GM21367 (cell line): ENCODE measurements around the gene CAMSAP1.

Source experiments
- ATAC-seq: cut with Tn5 transposase; IDR thresholded peaks from one replicate; pipeline ENCODE4 v1.9.1; 2021; ENCODE audit not compliant: unreplicated experiment

CAMSAP1 gene

DNA sequence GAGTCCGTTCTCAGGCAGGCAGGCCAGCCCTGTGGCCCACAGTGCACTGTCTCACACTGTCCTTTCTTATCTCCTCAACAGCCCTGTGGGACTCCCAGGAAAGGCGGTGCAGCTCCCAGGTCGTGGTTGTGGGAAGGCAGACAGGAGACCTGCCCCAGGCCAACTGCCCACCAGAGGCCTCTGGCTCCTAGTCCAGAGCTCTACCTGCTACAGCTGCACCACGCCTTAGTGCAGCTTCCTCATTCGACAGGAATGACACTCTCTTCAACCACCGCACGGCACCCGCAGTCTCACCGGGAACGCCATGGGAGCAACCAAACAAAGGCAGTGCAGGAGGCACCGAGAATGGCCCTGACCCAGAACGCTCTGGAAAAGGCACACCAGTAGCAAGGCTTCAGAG lies 25.3 kb downstream of the CAMSAP1 start:
- ATAC-seq: no peak

DNA sequence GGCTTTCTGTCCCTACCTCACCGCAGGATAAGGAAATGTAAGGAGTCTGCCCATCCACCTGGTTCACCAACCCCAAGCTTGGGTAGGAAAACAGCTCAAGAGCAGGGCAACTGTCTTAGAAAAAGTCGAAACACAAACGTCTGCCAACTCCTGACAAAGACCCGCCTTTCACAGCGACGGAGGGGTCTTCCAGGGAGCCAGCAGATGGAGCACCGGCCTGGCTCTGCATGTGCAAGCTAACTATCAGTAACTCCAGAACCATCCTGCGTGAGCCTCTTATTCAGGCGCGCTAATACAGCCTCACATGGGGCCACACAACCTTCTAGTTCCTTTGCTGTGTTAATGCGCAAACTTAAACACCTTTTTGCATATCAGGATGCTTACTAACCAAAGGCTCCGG lies 26.9 kb downstream of the CAMSAP1 start:
- ATAC-seq: no peak

DNA sequence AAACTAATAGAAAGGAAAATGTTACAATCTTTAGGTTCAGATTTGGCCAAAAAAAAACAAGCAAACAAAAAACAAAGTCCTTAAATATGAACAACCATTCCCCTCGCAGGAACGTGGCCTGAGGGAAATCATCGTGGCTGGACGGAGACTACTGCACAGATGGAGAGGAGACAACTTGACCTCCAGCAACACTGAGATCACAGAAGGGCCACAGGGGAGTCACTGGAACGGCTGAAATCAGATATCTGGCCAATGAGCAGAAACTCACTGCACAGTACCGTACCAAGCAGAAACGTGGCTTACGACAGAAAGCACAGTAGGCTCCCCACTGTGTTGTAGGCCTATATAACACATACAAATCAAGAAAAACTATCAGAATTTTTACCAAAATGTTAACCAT lies 27.7 kb downstream of the CAMSAP1 start:
- no peak for ATAC-seq

DNA sequence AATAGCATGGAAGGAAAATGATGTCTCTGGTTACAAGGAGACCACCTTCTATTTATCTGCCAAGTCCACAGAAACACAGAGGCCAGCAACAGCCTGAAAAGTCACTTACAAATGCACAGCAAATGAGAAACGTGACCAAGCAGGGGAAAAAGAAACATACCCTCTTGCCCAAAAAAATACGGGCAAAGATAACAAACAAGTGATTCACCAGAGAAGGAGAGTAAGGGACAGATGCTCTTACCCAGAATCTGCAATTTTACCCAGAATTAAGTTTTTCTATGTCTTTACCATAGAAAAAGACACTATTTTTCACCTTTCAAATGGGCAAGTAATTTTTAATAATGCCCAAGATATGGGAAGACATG lies 28.1 kb downstream of the CAMSAP1 start:
- no peak for ATAC-seq

DNA sequence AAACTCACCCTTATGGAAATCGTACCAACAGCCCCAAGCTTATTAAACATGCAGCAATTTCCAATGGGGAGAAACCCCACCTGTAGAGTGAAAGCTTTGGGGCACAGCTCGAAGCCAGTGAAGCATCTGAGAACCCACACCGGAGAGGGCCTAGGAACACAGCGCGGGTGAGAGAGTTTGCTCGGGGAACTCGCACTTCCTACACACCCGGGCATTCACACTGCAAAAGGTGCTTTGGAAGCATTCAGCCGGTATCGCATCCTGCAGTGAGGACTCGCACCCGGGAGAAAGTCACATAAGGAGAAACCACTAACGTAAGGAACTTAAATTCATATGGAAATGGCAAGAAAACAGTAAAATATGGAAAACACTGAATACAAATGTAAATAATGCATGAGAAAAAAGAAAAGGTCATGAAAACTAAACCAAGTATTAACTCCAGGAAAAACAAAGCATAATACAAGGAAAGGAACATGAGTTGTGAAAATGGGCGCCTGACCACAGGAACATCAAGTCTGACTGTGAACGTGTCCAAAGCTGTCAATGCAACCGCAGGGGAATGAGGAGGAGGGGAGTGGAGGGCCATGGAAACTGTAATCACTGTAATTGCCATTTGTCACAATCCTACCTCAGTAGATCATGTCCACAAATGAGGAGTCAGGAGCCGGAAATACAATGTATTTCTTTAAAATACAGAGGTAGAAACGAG lies 28.7 kb downstream of the CAMSAP1 start:
- ATAC-seq: no peak

DNA sequence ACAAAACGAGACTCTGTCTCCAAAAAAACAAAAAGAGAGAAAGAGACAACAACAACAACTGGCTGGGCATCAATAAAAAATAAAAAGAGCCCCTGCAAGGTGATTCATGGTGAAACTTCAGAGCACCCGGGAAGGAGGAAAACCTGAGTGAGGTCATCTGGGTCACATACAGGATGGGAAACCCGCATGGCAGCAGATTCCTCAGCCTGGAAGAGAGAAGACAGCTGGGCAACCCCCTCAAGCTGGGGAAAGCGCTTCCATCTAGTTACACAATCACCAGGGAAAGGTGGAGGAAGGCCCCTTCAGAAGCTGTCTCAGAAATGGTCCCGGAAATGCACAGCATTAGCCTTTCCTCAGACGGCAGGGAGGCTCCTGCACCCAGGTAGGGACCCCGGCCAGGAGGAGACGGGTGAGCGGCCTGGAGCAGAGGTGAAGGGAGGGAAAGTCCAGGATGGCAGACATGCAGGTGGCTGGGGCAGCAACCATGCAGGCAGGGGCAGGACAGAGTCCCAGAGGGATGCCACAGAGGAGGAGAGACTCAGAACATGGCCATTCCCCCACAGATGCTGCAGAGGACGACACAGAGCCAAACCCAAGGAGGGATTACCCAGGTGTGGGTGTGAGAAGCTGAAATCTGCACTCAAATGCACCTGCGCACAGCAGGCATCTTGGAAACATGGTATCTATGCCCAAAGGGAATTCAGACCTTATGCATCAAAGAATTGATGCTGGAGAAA lies 29.4 kb downstream of the CAMSAP1 start:
- ATAC-seq: no peak

DNA sequence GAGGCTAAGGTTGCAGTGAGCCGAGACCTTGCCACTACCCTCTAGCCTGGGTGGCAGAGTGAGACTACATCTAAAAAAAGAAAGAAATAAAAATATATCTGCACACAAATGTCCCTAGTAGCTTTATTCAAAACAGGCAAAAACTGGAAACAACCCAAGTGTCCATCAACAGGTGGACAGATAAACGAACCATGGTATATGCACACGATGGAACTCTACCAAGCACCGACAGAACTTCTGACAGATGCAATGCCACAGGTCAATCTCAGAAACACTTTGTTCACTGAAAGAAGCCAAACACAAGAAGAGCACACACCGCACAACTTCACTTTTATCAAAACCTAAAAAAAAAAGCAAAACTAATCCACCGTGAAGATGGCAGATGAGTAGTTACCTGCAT lies 30.4 kb downstream of the CAMSAP1 start:
- ATAC-seq: no peak

DNA sequence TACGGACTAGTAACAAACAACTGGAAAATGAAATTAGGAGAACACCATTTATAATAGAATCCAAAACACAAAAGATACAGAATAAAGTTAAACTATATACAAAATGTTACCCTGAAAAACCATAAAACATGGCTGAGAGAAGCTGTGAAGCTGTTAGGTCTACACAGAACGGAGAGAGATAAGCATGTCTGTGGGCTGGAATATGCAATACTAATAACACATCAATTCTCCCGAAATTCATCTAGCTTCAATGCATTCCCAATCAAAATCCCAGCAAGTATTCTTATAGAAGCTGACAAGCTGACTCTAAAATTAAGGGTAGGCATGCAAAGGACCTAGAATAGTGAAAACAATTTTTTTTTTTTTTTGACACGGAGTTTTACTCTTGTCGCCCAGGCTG lies 32.5 kb downstream of the CAMSAP1 start:
- no peak for ATAC-seq

DNA sequence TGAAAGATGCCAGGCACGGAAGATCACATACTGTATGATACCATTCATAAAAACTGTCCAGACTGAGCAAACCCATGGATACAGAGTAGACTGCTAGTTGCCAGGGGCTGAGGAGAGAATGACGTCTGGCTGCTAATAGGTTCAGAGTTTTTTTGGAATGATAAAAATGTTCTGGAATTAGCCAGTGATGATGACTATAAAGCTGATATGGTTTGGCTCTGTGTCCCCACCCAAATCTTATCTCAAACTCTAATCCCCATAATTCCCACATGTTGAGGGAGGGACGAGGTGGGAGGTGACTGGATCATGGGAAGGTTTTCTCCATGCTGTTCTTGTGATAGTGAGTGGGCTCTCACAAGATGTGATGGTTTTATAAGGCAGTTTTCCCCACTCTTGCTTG lies 37.4 kb downstream of the CAMSAP1 start:
- no peak for ATAC-seq

DNA sequence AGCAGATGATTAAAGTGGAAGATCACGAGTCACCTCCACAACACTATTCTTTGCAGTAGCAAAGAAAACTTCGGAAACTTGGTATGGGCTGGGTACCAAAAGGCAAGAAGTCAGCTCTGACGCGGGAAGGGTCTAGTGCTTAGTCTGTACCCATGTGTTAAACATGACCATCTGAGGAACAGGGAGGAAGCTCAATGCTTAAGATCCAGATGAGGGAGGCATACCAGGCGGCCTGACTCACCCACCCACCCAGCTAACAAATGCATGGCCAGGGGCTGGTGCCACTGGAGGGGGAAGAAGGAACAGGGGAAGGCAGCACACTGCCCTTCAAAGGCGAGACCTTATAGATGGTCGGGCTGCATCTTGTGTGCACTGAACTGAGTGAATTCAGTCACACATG lies 41.8 kb downstream of the CAMSAP1 start:
- no peak for ATAC-seq

DNA sequence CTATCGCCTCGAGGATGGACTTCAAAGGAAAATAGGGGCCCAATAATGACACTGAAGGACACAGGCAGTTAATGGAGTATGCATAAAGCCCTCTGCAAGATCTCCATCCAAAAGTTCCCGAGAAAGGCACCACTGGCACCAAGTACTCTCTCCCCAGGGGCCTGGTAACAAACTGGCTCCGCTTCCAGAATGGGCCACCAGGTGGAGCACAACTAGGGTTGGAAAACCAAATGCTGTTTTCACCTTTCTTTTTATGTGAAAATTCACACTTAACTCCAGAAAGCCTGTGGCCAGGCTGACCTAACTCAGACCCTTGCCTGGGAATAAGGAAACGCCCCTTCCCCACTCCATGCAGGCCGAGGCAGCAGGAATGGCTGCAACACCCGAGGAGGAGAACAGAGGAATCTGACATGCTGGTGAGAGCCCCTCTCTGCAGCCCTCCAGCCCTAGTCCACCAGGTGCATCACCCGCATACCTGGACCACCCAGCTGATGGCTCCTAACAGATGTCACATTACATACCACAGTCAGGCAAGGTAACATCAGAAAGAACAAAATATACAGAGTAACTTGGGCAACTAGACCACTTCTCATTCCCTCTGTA lies 42.8 kb downstream of the CAMSAP1 start:
- ATAC-seq: no peak

DNA sequence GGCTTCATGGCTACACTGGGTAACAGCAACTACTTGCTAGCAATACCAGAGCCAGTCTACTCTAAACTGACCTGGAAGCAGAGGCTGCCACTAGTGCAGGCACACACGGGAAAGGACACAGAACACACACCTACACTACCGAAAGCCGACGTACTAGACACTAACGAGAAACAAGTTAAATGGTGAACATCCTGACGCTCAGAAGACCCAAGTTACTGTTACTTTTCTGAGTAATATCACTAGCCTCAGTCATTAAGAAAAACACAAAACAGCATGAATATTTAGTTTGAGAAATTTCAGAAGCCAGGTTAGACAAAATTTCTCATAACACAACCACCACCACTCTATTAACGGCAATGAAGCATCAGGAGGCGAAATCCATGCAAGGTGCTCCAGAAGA lies 44.5 kb downstream of the CAMSAP1 start:
- no peak for ATAC-seq

DNA sequence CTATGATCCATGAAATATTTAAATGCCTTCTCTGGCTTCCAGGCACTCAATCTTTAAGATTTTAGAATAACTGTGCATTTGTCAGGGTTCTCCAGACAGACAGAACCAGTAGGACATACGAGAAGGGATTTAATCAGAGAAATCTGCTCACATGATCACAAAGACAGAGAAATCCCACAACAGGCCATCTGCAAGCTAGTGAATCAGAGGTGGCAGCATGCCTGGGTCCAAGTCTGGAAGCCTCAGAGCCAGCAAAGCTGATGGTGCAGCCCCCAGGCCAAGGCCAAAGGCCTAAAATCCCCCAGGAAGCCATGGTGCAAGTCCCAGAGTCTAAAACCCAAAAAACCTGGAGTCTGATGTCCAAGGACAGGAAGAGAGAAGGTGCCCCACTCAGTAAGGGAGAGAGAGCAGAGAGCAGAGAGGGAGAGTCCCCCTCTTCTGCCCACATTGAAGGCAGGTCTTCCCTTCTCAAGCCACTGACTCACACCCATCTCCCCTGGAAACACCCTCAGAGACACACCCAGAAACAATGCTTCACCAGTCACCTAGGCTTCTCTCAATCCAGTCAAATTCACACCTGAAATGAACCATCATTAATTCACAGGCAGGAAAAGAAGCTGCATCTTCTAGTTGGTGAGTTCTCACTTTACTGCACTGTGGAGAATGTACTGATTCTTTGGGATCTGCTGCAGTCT lies 48.7 kb downstream of the CAMSAP1 start:
- ATAC-seq: no peak

DNA sequence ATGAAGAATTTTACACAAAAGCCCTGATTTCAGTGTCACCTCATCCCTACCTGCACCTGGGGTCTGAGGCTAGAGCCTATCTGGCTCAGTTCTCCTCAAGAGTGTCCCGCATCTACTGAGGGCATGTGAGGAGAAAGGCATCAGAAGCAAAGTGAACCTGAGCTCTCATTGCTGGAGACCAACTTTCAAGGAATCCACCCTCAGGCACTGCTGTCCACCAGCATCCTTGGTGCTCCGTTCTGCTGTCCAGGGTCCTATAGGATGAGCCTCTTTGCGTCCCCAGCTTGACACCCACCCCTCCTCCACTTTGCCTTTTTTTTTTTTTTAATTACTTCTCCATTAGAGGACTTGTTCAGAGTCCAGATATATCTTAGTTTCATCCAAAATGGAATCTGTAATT lies 49.5 kb downstream of the CAMSAP1 start:
- no peak for ATAC-seq

DNA sequence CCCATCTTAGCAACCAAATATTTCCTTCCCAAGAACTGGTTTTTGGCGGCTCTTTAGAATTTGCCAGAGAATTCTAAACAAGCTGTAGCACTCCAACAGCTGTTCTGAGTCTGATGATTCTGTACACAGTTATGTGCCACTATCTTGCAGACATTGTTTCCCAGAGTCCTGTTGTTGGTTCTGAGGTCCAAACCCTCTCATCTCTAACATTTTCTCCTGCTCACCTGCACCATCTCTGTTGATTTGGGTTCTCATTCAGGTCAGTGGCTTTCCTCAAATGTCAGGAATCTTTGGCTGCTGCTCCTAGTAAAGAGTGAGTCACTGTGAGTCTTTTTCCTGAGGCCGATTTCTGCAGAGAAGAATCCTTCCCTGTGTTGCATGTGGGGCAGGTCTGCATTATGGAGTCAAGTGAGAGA lies 50.0 kb downstream of the CAMSAP1 start:
- no peak for ATAC-seq

DNA sequence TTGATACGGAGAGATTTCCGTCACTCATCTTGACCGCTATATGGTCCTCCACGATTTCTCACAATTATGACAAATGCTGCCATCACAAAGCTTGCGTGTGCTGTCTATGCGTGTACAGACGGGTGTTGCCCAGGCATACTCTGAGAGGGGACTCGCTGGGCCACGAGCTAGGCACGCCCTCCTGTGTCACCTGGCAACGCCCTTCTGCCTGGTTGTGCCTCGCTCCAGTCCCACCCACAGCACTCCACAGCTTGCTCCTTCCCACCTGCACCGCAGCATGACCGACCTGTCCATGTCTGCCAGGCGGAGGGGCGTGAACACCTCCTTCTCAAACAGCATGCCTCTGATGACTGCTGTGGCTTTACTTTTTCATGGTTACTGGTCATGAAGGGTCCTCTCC lies 55.6 kb downstream of the CAMSAP1 start:
- no peak for ATAC-seq

DNA sequence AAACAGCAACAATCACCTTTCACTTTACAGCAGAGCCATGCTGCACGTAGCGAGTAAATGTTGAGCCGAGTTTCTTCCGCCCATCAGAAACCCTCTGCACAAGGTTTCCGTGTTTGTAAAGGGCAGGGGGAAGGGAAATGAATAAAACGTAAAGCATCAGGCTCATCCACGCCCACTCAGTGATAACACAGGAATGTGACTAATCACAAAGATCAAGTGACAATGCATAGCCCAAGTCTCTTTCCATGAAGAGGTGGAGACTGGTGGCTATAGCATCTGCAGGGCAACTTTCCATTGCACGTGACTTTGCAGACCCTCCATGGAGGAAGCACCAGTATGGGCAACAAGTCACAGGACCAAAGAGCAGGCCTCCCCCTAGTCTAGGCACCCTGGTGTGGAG lies 56.6 kb downstream of the CAMSAP1 start:
- no peak for ATAC-seq

DNA sequence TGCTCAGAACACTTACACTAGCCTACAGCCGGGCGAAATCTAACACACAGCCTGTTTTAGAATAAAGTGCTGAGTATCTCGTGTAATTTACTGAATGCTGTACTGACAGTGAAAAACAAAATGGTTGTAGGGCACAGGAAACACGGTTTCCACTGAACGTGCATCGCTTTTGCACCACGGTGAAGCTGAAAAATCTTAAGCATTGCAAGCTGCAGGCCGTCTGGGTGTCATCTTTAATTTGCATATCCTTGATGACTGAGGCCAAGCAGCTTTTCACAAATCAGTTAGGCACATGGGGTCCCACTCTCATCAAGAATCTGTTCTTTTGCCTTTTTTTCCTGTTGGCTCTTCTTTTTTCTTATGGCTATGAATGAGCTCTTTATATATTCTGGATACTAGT lies 58.2 kb downstream of the CAMSAP1 start:
- no peak for ATAC-seq

DNA sequence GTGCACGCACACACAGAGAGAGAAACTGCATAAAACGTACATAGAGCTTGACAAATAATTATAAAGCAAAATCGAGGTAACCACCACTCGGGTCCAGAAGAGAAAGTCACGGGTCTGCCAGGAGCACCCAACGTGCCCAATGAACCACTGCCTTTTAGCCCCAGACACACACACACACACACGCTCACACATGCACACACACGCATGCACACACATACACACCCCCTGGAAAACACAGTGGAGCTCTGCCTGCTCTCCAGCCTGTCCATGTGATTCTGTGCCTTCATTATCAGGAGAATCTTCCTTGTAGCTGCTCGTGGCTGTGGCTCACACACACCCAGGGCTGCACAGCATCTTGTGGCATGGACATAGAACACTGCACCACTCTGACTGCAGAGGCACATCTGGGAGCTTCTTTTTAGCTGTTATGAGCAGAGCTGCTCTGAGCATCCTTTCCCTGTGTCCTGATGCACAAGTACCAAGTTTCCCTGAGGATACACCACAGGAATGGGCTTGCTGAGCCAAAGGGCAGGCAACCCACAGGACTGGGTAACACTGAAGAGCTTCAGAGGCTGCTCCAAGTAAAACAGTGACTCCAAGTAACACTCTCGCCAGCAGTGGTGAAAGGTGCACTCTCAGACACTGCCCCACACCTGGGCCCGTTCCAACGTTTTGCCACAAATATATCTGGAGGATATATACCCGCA lies 58.9 kb downstream of the CAMSAP1 start:
- no peak for ATAC-seq

DNA sequence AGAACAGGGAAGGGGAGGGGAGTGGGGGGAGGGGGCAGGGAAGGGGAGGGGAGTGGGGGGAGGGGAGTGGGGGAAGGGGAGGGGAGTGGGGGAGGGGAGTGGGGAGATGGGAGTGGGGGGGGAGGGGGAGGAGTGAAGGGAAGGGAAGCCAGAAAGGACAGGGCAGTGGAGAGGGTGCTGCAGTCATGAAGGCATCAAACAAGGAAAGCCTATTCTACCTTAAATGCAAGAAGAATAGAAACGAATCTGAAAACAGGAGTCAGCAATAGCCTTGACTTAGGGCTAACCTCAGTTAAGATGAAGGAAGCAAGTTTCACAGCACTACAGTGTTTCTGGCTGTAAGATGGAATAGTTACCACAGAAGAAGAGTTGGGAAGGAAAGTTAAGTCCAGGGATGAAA lies 59.5 kb downstream of the CAMSAP1 start:
- no peak for ATAC-seq

DNA sequence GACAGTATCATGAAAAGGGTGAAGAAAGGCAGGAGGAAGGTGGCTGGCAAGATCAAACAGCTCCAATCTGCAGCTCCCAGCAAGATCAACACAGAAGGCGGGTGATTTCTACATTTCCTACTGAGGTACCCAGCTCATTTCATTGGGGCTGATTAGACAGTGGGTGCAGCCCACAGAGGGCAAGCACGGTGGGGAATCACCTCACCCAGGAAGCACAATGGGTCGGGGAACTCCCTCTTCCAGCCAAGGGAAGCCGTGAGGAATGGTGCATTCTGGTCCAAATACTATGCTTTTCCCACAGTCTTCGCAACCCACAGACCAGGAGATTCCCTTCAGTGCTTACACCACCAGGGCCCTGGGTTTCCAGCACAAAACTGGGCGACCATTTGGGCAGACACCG lies 66.8 kb downstream of the CAMSAP1 start:
- ATAC-seq: no peak
